GM20000 (cell line): ENCODE data around the gene NARF.

Source experiments
- DNase-seq: peaks from one replicate; pipeline ENCODE4 v3.0.0; 2012; ENCODE audit warnings: low spot score
- CTCF ChIP-seq: IDR thresholded peaks from 2 replicates; pipeline ENCODE4 v1.5.1; 2012; ENCODE audit warnings: mild to moderate bottlenecking, control low read depth; ENCODE audit errors: extremely low read depth, missing control alignments

Gene NARF

DNA sequence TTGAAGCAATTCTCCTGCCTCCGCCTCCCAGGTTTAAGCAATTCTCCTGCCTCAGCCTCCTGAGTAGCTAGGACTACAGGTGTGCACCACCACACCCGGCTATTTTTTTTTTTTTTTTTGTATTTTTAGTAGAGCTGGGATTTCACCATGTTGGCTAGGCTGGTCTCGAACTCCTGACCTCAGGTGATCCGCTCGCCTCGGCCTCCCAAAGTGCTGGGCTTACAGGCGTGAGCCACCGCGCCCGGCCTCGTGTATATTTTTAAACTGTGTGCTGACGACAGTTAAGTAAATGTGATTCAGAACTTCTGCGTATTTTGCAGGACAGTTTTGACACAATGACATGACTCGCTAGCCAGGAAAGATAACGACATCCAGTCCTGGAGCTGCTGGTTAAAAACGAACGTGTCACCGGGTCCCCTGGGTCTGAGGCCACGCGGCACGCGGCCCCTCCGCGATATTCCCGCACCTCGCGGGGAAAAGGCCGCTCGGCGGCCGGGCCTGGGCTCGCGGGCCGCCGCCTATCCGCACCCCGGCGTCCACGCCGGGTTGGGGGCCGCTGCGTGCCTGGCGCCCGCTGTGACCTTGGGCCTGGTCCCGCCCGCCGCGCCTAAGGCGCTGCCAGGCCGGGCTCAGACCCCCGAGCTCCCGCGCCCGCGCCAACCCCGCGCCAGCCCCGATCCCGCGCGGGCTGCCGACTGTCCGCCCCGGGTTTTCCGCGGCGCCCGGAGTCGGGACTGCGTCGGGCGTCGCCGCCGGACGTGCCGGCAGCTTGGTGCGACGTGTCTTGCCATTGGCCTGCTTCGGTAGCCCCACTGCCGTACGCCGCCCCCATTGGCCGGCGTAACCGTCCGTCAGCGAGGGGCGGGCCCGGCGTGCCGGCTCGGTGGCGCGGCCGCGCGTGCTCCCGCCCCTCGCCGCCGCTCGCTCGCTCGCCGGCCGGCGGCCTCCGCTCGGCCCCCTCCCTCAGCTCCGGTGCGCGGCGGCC is 60.6 kb downstream of the NARF start, which contains the start of gene FOXK2:
Gene FOXK2, plus strand, starts transcription at position 907 of the 985 bp plus-strand sequence. CDS start 157 bp downstream, outside the sequence.
- TF ChIP-seq CTCF: no peak
- DNase-seq: peak; percentile 100

- DNase-seq: peak; percentile 73
- TF ChIP-seq CTCF: no peak
Observed at GRCh38 chr17:82519971-82520903, 61.7 kb downstream of the NARF start.

GRCh38 chr17:82524540-82524939 is 66.0 kb downstream of the NARF start:
- no peak for DNase-seq
- no peak for TF ChIP-seq CTCF

- TF ChIP-seq CTCF: no peak
- no peak for DNase-seq
Observed at GRCh38 chr17:82525712-82526111, 67.2 kb downstream of the NARF start.

DNA sequence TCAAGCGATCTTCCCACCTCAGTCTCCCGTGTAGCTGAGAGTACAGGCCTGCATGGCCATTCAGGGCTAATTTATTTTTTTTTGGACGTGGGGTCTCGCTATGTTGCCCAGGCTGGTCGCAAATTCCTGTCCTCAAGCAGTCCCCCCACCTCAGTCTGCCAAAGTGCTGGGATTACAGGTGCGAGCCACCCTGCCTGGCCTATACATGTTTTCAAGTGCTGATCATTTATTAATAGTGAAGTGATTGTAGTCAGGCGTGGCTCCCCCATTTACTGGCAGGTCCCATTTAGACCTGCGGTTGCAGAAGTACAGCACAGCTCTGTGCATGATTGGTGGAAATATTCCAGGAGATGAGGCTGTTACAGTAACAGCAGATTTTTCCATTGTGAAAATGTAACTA is 69.4 kb downstream of the NARF start:
- TF ChIP-seq CTCF: no peak
- DNase-seq: no peak

- DNase-seq: no peak
- no peak for TF ChIP-seq CTCF
Observed at GRCh38 chr17:82528484-82529265, 70.1 kb downstream of the NARF start.
